HG03565 (cell line): Measurements from ENCODE around the gene MCL1.
"Not testable (repeated sequence)": the region's sequence is repeated elsewhere in the genome, so short reads cannot be mapped to it uniquely, and the experiment has no call there.

ENCODE experiments used
- ATAC-seq: cut with Tn5 transposase; IDR thresholded peaks from one replicate; pipeline ENCODE4 v1.9.1; 2021; ENCODE audit warnings: mild to moderate bottlenecking, moderate library complexity; ENCODE audit not compliant: unreplicated experiment

MCL1 gene

GRCh38 chr1:150579110-150579944 lies at the start of gene MCL1:
Gene MCL1, minus strand, starts transcription at chr1:150579610. Its CDS starts 80 bp downstream, at chr1:150579530.
- ATAC-seq: peak; percentile 80

- no peak for ATAC-seq
Observed at GRCh38 chr1:150628766-150629114, 49.3 kb upstream of the MCL1 start.

- no peak for ATAC-seq
Observed at GRCh38 chr1:150627826-150628410, 48.5 kb upstream of the MCL1 start.

GRCh38 chr1:150626150-150626549 lies 46.7 kb upstream of the MCL1 start:
- no peak for ATAC-seq

GRCh38 chr1:150624546-150624945 lies 45.1 kb upstream of the MCL1 start:
- ATAC-seq: not testable (repeated sequence)

- ATAC-seq: not testable (repeated sequence)
Observed at GRCh38 chr1:150624134-150624533, 44.7 kb upstream of the MCL1 start.

- no peak for ATAC-seq
Observed at GRCh38 chr1:150622303-150622975, 43.0 kb upstream of the MCL1 start.

- no peak for ATAC-seq
Observed at GRCh38 chr1:150621497-150622302, 42.3 kb upstream of the MCL1 start.

GRCh38 chr1:150620919-150621318 lies 41.5 kb upstream of the MCL1 start:
- no peak for ATAC-seq

- ATAC-seq: no peak
Observed at GRCh38 chr1:150619576-150620509, 40.4 kb upstream of the MCL1 start.

GRCh38 chr1:150615346-150616201 lies 36.2 kb upstream of the MCL1 start:
- no peak for ATAC-seq

GRCh38 chr1:150613061-150613920 lies 33.9 kb upstream of the MCL1 start:
- ATAC-seq: peak; percentile 44

- ATAC-seq: no peak
Observed at GRCh38 chr1:150612014-150612345, 32.6 kb upstream of the MCL1 start.

- ATAC-seq: no peak
Observed at GRCh38 chr1:150610576-150610975, 31.2 kb upstream of the MCL1 start.

GRCh38 chr1:150609732-150610131 lies 30.3 kb upstream of the MCL1 start:
- ATAC-seq: no peak

GRCh38 chr1:150606463-150607142 lies 27.2 kb upstream of the MCL1 start:
- ATAC-seq: no peak

- ATAC-seq: not testable (repeated sequence)
Observed at GRCh38 chr1:150605451-150605731, 26.0 kb upstream of the MCL1 start.

GRCh38 chr1:150604226-150604588 lies 24.8 kb upstream of the MCL1 start:
- no peak for ATAC-seq
